ENCODE results near the gene CD2AP.
"Not testable (repeated sequence)": the region's sequence is repeated elsewhere in the genome, so short reads cannot be mapped to it uniquely, and the experiment has no call there.

Gene CD2AP

DNA sequence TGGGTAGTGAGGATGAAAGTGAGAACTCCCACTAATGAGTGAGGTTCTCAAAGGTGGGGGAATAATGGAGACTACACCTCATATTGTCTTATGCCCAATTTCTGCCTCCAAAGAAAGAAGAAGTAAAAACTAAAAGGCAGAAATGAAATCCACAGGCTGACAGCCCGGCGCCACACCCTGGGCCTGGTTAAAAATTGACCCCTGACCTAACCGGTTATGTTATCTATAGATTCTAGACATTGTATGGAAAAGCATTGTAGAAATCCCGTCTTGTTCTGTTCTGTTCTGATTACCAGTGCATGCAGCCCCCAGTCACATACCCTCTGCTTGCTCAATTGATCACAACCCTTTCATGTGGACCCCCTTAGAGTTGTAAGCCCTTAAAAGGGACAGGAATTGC lies 170.0 kb downstream of the CD2AP start:
- not testable (repeated sequence) for DNase-seq

DNA sequence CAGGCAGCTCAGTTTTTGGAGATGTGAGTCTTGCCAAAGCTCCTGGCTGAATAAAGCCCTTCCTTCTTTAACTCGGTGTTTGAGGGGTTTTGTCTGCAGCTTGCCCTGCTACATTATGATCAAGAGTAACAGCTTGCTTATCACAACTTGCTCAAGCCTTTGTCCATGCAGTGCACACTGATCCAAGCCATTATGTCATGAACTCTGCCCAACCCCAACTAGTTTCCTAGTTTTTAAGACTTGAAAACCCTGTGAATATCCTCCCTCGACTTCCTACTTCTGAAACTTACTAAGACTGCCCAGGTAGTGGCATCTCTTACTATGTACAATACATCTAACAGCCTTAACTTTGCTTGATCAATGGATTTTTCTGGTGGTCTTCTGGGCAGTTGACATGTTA lies 170.4 kb downstream of the CD2AP start:
- DNase-seq = no peak

DNA sequence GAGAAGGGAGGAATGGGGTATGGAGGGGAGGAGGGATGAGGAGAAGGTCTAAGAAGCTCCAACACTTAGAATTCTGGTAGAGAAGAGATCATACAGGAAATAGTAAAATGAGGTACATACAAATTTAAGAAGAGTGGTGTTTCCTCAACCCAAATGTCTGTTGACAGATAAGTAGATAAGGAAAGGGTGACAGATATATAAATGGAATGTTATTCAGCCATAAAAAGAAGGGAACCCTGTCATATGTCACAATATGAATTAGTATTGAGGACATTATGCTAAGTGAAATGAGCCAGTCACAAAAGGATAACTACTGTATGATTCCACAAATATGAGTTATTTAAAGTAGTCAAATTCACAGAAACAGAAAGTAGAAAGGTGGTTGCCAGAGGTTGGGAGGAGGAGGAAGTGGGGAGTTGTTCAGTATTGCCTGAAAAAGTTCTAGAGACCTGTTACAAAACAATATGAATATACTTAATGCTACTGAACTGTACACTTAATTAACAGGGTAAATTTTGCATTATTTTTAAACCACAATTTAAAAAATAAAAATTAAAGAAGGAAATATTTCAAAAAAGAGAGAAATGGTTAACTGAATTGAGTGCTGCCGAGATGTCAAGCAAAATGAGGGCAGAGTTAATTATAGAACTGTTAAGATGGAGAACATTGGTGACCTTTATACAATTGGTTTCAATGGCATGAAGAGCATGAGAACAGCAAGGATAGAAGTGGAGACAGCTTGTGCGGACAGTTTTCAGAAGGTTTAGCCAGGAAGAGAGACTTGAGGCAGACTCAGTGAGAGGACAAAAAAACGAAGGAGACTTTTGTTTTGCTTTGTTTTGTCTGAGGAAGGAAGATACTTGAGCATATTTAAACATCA lies 173.2 kb downstream of the CD2AP start:
- no peak for DNase-seq

DNA sequence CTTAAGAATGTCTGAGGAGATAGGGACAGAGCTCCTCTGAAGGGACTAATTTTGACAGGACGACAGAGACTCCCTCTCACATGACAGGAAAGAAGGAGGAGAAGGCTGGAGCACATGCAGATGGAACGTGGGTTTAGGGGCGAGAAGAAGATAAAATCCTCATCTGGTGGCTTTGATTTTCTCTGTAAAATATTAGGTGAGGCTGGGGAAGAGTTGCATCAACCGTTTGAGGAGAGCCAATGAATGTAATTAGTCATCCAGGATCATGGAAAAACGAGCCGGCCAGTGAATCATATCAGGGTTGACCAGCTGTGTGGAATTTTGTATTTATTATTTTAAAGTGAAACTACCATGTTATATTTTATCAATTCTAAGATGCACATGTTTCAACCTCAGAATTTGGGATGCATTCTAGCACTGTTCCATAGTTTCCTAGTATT lies 173.9 kb downstream of the CD2AP start:
- DNase-seq = no peak

DNA sequence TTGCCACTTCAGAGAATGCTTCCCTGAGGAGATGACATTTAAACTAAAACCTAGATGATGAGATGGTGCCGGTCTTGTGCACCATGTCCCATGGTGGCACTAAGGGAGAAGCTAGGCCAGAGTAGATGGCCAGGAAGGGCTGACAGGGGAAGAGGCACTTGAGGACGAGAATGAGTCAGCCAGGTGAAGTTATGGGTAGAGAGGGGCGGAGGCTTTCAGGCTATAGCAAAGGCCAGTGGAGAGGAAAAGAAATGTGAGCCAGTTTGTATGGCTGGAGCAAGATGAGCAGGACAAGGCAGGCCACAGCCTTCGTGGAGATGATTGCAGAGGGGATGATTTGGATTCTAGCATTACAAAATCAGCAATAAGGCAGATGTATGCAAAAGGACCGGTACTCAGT lies 176.1 kb downstream of the CD2AP start:
- DNase-seq = no peak

DNA sequence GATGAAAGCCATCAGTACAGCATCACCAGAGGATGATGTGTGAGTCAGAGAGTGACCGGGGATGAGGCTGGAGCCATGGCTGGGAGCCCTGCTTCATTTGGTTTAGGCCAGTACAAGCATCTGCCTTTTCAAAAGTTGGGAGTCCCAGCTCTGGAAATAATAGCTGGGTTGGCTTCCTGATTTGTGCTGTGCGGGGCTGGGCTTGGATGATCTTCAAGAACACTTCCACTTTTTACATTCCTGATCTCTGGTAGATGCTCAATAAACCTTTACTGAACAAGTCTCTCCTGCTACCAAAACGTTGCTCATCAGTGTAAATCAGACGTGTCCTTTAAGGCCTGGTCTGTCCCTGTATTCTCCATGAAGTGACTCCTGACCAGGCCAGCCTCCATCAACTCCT lies 176.7 kb downstream of the CD2AP start:
- DNase-seq = no peak

DNA sequence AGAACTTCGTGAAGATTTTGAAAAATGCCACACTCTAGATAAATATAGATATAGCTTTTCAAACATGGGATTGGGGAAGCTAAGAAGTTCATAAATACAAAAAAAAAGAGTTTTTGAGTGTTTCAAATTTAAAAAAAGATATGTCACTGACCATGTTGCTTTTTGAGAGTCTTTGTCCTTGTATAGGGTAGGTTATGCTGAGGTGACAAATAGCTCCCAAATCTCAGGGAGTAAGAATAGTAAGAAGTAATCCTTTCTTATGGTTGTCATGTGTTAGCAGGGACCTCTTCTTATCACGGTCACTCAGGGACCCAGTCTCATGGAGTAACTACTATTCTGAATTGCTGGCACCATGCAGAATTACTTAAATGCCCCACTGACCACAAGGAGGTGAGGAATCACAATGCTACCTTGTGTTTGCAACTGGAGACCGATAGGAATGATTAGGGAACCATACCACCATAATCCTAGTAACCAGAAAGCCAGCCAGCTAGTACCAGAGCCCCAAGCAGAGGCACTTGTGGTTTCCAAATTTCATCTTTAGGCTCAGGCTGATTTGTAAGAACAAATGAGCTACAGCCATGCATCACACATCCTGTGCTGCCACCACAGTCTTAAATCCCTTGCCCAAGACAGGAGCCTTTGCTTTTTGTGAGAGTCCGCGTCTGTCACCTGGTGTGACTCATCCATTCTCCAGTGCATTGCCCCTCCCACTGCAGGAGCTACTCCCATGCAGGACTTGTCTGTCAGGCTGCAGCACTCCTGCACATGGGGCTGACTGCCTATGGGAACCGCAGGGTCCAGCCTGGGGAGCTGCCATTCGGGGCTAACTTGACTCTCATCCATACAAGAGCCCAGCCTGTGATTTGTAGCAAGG lies 178.4 kb downstream of the CD2AP start:
- peak; percentile 65 for DNase-seq

DNA sequence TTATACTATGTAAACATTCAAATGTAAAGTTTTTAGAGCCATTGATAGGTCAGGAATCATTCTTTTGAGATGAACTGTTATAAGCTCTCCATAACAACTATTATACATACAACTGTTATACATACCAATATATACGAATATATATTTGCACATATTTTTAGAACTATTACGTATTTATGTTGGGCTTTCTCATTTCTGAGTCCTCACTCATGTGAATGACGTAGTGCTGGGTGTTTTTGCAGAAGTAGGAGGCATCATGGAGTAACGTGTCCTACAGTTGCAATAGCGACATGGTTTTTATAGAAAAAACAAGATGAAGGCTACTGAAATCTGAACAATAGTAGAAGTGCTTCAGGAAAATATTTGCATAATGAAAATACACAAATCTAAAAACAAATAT lies 184.4 kb downstream of the CD2AP start:
- DNase-seq = no peak

DNA sequence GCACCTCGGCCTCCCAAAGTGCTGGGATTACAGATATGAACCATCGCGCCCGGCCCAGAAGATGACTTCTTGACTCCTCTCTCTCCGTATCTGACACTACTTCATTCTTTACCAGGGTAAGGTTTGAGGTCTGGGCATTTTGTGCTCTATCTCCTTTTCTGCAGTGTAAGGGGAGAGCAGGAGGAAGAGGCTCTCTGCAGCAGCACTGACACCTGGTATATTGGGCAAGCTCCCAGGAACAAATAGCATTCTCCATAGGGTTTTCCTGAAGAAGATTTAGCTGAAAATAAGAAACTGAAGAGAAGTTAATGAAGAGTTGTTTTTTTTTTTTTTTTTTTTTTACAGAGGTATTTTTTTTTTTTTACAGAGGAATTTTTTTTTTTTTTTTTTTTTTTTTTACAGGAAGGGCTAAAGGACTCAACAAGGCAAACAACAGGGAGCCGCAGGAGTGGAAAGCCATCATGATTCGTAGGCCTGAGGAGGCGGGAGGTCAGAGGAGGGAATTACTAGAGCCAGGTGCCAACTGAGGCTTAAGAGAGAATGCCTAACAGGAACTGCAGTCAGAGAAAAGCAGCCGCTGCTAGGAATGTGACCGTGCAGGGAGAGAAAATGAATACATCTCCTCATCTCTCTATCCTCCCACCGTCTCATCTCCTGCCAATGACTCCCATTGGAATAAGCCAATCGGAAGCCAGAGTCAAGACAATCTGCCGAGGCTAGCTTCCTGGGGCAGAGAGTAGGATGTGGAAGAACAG lies 186.1 kb downstream of the CD2AP start:
- no peak for DNase-seq

DNA sequence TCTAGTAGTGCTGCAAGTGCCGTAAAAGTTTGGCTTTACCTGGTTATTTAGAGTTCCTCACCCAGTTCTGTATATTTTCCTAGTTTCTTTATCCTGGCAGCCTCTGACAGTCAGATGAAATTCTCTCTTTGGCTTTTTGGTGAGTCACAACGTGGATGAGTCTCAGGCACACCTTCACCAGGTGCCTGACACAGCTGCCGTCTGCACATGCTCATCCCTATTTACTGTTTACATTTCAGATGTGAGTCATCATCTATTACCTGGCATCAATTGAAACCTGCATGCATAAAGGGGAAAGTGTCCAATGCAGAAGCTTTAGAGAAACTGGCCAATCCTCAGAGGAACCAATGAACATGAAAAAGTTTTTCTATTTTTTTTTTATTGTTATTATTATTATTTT lies 187.5 kb downstream of the CD2AP start:
- DNase-seq = no peak

DNA sequence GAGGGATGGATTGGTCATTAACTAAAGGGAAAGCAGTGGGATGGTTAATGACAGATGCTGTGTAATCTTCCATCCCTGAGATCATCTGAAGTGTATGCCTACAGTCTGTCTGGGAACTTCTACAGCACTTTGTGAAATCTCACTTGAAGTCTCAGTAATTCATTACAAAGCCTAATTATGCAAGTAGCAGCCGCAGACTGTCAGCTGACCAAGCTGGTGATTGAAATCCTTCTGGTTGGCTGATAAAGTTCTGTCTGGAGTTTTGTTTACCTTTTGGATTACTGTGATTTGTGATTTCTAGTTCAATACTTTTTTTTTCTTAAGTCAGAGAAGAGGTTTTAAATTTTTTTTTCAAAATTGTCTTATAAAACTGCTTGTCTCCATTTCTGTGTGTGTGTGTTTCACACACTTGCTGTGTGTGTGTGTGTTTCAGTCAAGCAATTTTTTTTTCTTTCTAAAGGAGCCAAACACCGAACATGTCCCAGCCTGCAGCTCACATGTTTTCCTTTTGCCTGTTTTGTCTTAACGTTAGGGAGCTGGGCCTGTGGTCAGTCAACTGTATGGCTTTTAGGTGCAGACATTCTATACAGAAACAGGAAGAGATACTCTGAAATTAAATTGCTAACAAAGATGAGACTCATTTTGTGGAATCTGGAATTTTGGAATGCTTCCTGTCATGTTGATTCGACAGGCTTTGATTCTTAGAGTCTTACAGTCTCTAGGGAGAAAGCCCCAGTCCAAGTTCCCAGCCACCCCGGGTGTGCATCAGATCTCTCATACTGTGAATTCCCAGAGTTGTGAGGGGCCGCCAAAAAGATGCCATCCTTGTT lies 192.3 kb downstream of the CD2AP start:
- no peak for DNase-seq

DNA sequence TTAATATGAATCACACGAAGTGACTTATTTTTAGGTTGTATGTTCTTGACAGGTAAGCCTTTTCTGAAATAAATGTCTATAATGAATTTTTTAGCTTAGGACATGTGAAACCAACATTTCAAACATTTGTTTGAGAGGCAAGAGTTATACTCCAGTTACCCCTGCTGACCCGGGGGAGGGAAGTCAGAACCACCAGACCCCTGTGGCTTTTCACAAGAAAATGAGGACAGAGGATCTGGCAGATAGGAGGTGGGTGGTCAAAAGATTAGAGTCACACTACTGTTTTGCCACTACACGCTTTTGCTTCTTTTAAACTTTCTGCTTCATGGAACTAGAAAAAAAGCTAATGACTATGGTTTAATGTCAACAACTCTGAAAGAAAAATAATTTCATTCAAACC lies 193.3 kb downstream of the CD2AP start:
- no peak for DNase-seq

DNA sequence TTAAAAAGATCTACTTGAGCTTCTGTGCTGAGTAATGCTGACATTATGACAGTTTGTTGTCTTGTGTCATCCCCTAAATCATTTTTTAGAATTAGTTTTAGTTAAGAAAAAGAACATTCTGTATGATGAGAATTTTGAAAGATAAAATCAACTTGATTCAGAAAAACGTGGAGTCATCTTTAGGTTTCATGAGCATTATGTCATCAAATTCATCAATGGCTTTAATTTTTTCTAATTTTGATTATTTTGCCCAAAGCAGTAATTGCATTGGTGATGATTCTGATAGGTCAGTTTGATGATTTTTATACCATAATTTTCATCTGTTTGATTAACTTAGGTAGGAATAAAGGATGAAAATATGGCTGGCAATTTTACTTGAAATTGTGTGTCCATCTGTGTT lies 194.2 kb downstream of the CD2AP start:
- DNase-seq = no peak

DNA sequence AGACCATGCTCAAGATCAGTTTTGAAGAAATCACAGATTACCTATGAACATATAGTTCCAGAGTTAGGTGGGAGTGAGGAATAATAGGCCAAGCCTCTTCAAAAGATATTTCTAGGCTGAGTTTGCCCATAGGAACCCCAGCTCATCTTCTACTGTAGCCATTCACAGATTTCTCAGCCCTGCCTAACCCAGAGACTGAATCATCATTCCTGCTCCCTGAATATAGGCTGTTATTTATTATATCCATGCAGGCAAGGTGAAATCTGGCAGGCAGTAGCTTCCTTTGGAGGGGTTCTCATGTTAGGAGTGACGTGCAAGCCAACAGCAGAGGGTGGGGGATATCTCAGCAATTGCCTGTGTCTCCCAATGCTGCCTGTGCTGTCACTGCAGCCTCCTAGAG lies 195.2 kb downstream of the CD2AP start:
- no peak for DNase-seq

DNA sequence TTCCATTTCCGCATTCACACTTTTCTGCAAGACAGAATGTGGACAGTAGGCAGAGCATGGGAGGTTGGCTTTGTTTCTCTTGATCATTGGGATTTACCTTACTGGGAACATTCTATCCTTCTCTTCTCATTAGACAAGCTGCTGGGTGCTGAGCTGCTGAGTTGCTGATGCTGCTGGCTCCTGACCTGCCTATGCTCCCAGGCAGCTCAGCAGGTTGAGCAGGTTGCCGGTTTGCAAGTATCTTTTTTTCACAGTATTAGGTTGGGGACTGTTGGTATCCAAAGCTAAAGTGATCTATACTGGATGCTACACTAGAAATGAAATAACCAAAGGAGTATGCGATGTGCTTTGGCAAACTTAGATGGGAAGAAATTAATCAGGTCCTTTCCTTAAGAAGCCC lies 197.1 kb downstream of the CD2AP start:
- no peak for DNase-seq
